ENCODE data around the gene DOK7. TPM values are rescaled to one million over a fixed set of nuclear protein-coding genes. Genes with fewer than 3 reads are reported as not detected.
"Not testable (repeated sequence)": the region's sequence is repeated elsewhere in the genome, so short reads cannot be mapped to it uniquely, and the experiment has no call there.

The DOK7 gene
- total RNA-seq, 2 experiments from 2014 or later = not detected

GRCh38 chr4:3501126-3501824 is 38.2 kb downstream of the DOK7 start:
- Mint-ChIP-seq H3K4me1 (peaks cover 1% of the 10 kb centered on the region), H3K9me3 (no peaks in the 10 kb centered on the region), H3K27ac (no peak overlapping the region), H3K27me3 (no peaks in the 10 kb centered on the region), H3K36me3 (peaks cover 2% of the 10 kb centered on the region), H3K4me3 (no peak overlapping the region)
- DNase-seq = no peak

- no peak overlapping the region for H3K27ac Mint-ChIP-seq
- H3K4me3 Mint-ChIP-seq = no peak overlapping the region
- H3K4me1 Mint-ChIP-seq = peaks cover 1% of the 10 kb centered on the region
- peaks cover 5% of the 10 kb centered on the region for H3K36me3 Mint-ChIP-seq
- H3K27me3 Mint-ChIP-seq = no peaks in the 10 kb centered on the region
- DNase-seq = no peak
- no peaks in the 10 kb centered on the region for H3K9me3 Mint-ChIP-seq
Measured at GRCh38 chr4:3501825-3502425, 38.8 kb downstream of the DOK7 start.

GRCh38 chr4:3502941-3503936 is 40.1 kb downstream of the DOK7 start:
- peaks cover 1% of the 10 kb centered on the region for H3K4me1 Mint-ChIP-seq
- DNase-seq = no peak
- H3K9me3 Mint-ChIP-seq = no peaks in the 10 kb centered on the region
- no peak overlapping the region for H3K4me3 Mint-ChIP-seq
- H3K27me3 Mint-ChIP-seq = no peaks in the 10 kb centered on the region
- H3K36me3 Mint-ChIP-seq = peaks cover 8% of the 10 kb centered on the region
- no peak overlapping the region for H3K27ac Mint-ChIP-seq

GRCh38 chr4:3505231-3505630 is 42.1 kb downstream of the DOK7 start:
- Mint-ChIP-seq H3K4me1 (peaks cover 1% of the 10 kb centered on the region), H3K36me3 (peaks cover 19% of the 10 kb centered on the region), H3K27me3 (no peaks in the 10 kb centered on the region), H3K27ac (no peak overlapping the region), H3K9me3 (no peaks in the 10 kb centered on the region), H3K4me3 (no peak overlapping the region)
- no peak for DNase-seq

- Mint-ChIP-seq H3K27ac (no peak overlapping the region), H3K4me3 (no peak overlapping the region), H3K27me3 (no peaks in the 10 kb centered on the region), H3K4me1 (no peaks in the 10 kb centered on the region), H3K9me3 (no peaks in the 10 kb centered on the region), H3K36me3 (peaks cover 46% of the 10 kb centered on the region)
- DNase-seq = no peak
Measured at GRCh38 chr4:3508542-3508941, 45.4 kb downstream of the DOK7 start.

- no peak for DNase-seq
- peaks cover 48% of the 10 kb centered on the region for H3K36me3 Mint-ChIP-seq
Measured at GRCh38 chr4:3510481-3510880, 47.4 kb downstream of the DOK7 start.

GRCh38 chr4:3511187-3511586 is 48.1 kb downstream of the DOK7 start:
- Mint-ChIP-seq H3K4me1 (no peaks in the 10 kb centered on the region), H3K36me3 (peaks cover 48% of the 10 kb centered on the region), H3K27me3 (no peaks in the 10 kb centered on the region), H3K27ac (no peak overlapping the region), H3K4me3 (no peak overlapping the region), H3K9me3 (no peaks in the 10 kb centered on the region)
- DNase-seq = no peak

More at GRCh38 chr4:3510481-3510880, 47.4 kb downstream of the DOK7 start:
- Mint-ChIP-seq H3K4me1 (no peaks in the 10 kb centered on the region), H3K4me3 (no peak overlapping the region), H3K27me3 (no peaks in the 10 kb centered on the region), H3K27ac (no peak overlapping the region), H3K9me3 (no peaks in the 10 kb centered on the region)

- H3K9me3 Mint-ChIP-seq, H3K27me3 Mint-ChIP-seq, DNase-seq, H3K27ac Mint-ChIP-seq, H3K4me3 Mint-ChIP-seq, H3K4me1 Mint-ChIP-seq: not testable (repeated sequence)
- peaks cover 46% of the 10 kb centered on the region for H3K36me3 Mint-ChIP-seq
Measured at GRCh38 chr4:3511601-3512000, 48.5 kb downstream of the DOK7 start.

GRCh38 chr4:3512279-3512678 is 49.2 kb downstream of the DOK7 start:
- Mint-ChIP-seq H3K36me3 (peaks cover 45% of the 10 kb centered on the region), H3K4me3 (no peak overlapping the region), H3K27ac (no peak overlapping the region), H3K27me3 (no peaks in the 10 kb centered on the region), H3K9me3 (no peaks in the 10 kb centered on the region), H3K4me1 (no peaks in the 10 kb centered on the region)
- DNase-seq = no peak

GRCh38 chr4:3512719-3513118 is 49.6 kb downstream of the DOK7 start:
- no peak overlapping the region for H3K4me3 Mint-ChIP-seq
- no peaks in the 10 kb centered on the region for H3K9me3 Mint-ChIP-seq
- H3K36me3 Mint-ChIP-seq = peaks cover 43% of the 10 kb centered on the region
- no peak overlapping the region for H3K27ac Mint-ChIP-seq
- H3K4me1 Mint-ChIP-seq = no peaks in the 10 kb centered on the region
- no peak for DNase-seq
- H3K27me3 Mint-ChIP-seq = no peaks in the 10 kb centered on the region

GRCh38 chr4:3513807-3514206 is 50.7 kb downstream of the DOK7 start:
- Mint-ChIP-seq H3K27me3 (no peaks in the 10 kb centered on the region), H3K9me3 (no peaks in the 10 kb centered on the region), H3K4me3 (no peak overlapping the region), H3K36me3 (peaks cover 36% of the 10 kb centered on the region), H3K27ac (no peak overlapping the region), H3K4me1 (no peaks in the 10 kb centered on the region)
- no peak for DNase-seq

- no peak for DNase-seq
- Mint-ChIP-seq H3K9me3 (no peaks in the 10 kb centered on the region), H3K27ac (no peak overlapping the region), H3K27me3 (no peaks in the 10 kb centered on the region), H3K36me3 (peaks cover 35% of the 10 kb centered on the region), H3K4me1 (no peaks in the 10 kb centered on the region), H3K4me3 (no peak overlapping the region)
Measured at GRCh38 chr4:3514221-3514780, 51.2 kb downstream of the DOK7 start.

- H3K36me3 Mint-ChIP-seq = peaks cover 32% of the 10 kb centered on the region
Measured at GRCh38 chr4:3514806-3515501, 51.8 kb downstream of the DOK7 start.

GRCh38 chr4:3515646-3516045 is 52.5 kb downstream of the DOK7 start:
- Mint-ChIP-seq H3K27ac (no peak overlapping the region), H3K36me3 (peaks cover 28% of the 10 kb centered on the region), H3K4me1 (no peaks in the 10 kb centered on the region), H3K9me3 (no peaks in the 10 kb centered on the region), H3K27me3 (no peaks in the 10 kb centered on the region), H3K4me3 (no peak overlapping the region)
- no peak for DNase-seq

More at GRCh38 chr4:3514806-3515501, 51.8 kb downstream of the DOK7 start:
- no peaks in the 10 kb centered on the region for H3K4me1 Mint-ChIP-seq
- no peak overlapping the region for H3K4me3 Mint-ChIP-seq
- H3K27me3 Mint-ChIP-seq = no peaks in the 10 kb centered on the region
- H3K27ac Mint-ChIP-seq = no peak overlapping the region
- H3K9me3 Mint-ChIP-seq = no peaks in the 10 kb centered on the region
- DNase-seq = no peak

Data from activated naive CD8-positive, alpha-beta T cell treated with anti-CD3 and anti-CD28 coated beads for 36 hours (primary cell).